Effector memory CD4-positive, alpha-beta T cell (primary cell): ENCODE results near the gene ITPRID1.

Experiments used
- DNase-seq, 3 donors: peaks; one replicate each; pipeline ENCODE4 v3.0.0-alpha.2; 2020
- H3K27ac ChIP-seq: 2 replicates; pipeline ENCODE4 v1.7.0; 2013; ENCODE audit warnings: mild to moderate bottlenecking, low read length, moderate library complexity; ENCODE audit not compliant: insufficient read depth, poor library complexity, severe bottlenecking
- H3K27me3 ChIP-seq: replicated peaks from 2 replicates; pipeline ENCODE4 v1.7.0; 2013; ENCODE audit warnings: mild to moderate bottlenecking, low read length; ENCODE audit not compliant: insufficient read depth, control insufficient read depth, poor library complexity, severe bottlenecking
- H3K36me3 ChIP-seq: 2 replicates; pipeline ENCODE4 v1.7.0; 2013; ENCODE audit warnings: mild to moderate bottlenecking, low read length, moderate library complexity; ENCODE audit not compliant: control insufficient read depth, insufficient read depth
- H3K4me1 ChIP-seq: 2 replicates; pipeline ENCODE4 v1.7.0; 2013; ENCODE audit warnings: low read length, mild to moderate bottlenecking; ENCODE audit not compliant: control insufficient read depth, insufficient read depth, poor library complexity, severe bottlenecking
- H3K4me3 ChIP-seq: 2 replicates; pipeline ENCODE4 v1.7.0; 2013; ENCODE audit warnings: low read length, low read depth, mild to moderate bottlenecking; ENCODE audit not compliant: insufficient read depth, poor library complexity, severe bottlenecking
- H3K9me3 ChIP-seq: 2 replicates; pipeline ENCODE4 v1.7.0; 2013; ENCODE audit warnings: mild to moderate bottlenecking, low read length, moderate library complexity; ENCODE audit not compliant: control insufficient read depth

ITPRID1 gene

DNA sequence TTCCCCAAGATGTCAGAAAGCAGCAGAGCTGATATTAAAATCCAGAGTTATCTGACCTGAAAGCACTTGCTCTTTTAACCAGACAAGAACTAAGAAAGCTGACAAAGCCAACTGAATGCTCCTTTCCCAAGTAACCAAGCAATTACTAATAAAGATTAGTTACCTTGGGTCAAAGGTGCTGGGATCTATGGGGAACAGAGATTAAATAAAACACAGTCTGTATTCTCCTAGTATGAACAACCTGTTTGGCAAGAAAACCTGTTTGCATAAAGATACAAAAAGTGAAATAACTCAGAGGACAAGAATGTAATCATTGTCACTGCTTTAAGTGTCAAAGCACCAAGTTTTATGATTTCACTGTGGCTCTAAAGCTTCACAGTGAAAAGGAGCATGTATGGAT, 35.7 kb downstream of the ITPRID1 start:
- Histone ChIP-seq H3K4me1 (no peaks in the 10 kb centered on the region), H3K4me3 (no peak overlapping the region), H3K27me3 (no peaks in the 10 kb centered on the region), H3K36me3 (no peaks in the 10 kb centered on the region), H3K9me3 (no peaks in the 10 kb centered on the region), H3K27ac (no peak overlapping the region)
- no peak for DNase-seq

DNA sequence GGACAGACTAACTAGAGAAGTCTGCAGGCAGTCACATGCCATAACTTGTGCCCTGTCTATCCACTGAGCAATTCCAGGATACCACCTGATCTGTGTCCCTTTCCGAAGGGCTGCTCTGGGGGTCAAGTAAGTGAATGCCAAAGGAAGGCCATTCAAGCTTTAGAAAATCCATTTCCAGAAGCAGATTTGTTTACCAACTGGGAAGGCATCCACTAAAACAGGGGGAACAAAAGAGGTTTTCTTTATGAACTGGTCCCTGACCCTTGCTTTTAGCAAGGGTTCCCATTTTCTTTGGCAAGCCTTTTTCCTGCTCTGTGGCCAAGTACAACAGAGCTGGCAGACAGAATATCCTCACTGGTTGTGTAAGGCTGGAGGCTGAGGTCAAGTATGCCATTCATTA, 36.5 kb downstream of the ITPRID1 start:
- no peak overlapping the region for H3K27ac ChIP-seq
- no peaks in the 10 kb centered on the region for H3K27me3 ChIP-seq
- no peaks in the 10 kb centered on the region for H3K4me1 ChIP-seq
- no peak overlapping the region for H3K4me3 ChIP-seq
- H3K9me3 ChIP-seq: no peaks in the 10 kb centered on the region
- H3K36me3 ChIP-seq: no peaks in the 10 kb centered on the region
- DNase-seq: no peak

DNA sequence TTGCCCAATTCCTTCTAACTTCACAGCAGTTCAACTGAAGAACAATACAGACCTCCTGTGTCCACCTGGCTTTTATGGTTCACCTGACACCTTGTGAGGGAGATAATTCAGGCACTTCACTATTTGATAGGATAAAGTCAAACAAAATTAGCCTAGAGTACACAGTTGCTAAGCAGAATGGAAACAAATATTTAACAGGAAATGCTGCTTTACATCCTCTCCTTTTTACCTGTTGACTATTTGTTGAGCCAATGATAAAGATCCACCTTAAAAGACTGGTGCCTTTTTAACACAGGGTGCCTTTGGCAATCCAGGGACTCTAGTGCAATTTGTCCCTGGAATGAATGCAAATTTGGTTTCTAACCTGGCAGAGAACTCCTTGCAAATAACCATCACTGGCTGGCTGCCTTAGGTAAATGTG, 39.8 kb downstream of the ITPRID1 start:
- H3K27ac ChIP-seq: no peak overlapping the region
- no peaks in the 10 kb centered on the region for H3K27me3 ChIP-seq
- DNase-seq: no peak
- no peak overlapping the region for H3K4me3 ChIP-seq
- H3K9me3 ChIP-seq: no peaks in the 10 kb centered on the region
- no peaks in the 10 kb centered on the region for H3K4me1 ChIP-seq
- no peaks in the 10 kb centered on the region for H3K36me3 ChIP-seq

DNA sequence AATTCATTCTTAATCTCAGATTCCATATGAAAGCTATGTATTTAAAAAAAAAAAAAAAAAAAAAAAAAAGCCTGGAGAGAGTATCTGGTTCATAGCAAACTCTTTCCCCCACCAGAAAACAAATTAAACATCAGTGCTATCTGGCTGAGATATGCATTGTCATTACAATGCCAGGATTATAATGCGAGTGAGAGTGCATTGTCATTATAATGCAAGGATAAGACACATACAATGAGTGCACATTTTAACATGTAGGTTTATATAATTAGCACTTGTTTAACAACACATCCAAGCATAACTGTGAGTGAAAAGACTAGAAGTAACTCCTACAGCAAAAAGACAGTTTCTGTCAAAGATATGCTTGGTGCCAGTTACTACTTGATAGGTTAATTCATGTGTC, 48.1 kb downstream of the ITPRID1 start:
- no peaks in the 10 kb centered on the region for H3K9me3 ChIP-seq
- H3K4me3 ChIP-seq: no peak overlapping the region
- no peaks in the 10 kb centered on the region for H3K4me1 ChIP-seq
- H3K36me3 ChIP-seq: no peaks in the 10 kb centered on the region
- no peaks in the 10 kb centered on the region for H3K27me3 ChIP-seq
- DNase-seq: no peak
- H3K27ac ChIP-seq: no peak overlapping the region

DNA sequence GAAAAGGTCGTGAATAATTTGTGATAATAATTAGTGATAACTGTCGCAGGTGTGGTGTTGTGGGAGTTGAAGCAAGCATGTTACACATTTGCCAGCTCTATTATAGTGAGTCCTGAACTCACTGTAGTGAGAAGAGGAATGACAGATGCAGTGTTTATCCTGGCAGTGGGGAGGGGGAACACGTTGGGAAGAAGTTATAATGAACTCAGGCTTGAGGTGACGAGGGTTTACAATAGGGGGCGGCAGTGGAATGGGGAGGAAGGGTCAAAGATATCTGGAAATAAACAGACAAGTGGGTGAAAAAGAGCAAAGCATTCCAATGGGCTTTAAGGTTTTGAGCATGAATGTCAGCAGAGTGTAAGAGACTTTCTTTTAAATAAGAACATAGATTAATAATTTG, 49.6 kb downstream of the ITPRID1 start:
- DNase-seq: no peak
- Histone ChIP-seq H3K27me3 (no peaks in the 10 kb centered on the region), H3K4me1 (no peaks in the 10 kb centered on the region), H3K36me3 (no peaks in the 10 kb centered on the region), H3K27ac (no peak overlapping the region), H3K9me3 (no peaks in the 10 kb centered on the region), H3K4me3 (no peak overlapping the region)

DNA sequence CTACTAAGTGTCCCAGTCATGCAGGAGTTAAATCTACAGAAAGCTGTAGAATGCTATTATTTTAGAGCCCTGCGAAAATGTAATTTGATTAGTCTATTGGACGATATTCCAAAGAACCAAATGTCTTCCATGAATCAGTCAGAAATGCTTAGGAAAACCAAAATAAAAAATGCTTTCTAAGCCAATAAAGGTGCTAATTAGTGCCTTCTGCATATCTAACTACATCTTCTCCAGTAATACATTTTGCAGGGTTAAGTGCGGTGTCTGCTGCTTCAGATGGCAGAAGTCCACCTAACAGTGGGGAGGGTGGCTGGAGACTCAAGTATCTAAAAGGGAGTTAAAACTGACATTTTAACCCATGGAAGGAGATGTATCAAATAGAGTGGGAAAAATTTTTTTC, 50.1 kb downstream of the ITPRID1 start:
- H3K27me3 ChIP-seq: no peaks in the 10 kb centered on the region
- no peaks in the 10 kb centered on the region for H3K4me1 ChIP-seq
- no peak overlapping the region for H3K4me3 ChIP-seq
- H3K9me3 ChIP-seq: no peaks in the 10 kb centered on the region
- H3K27ac ChIP-seq: no peak overlapping the region
- no peak for DNase-seq
- no peaks in the 10 kb centered on the region for H3K36me3 ChIP-seq

DNA sequence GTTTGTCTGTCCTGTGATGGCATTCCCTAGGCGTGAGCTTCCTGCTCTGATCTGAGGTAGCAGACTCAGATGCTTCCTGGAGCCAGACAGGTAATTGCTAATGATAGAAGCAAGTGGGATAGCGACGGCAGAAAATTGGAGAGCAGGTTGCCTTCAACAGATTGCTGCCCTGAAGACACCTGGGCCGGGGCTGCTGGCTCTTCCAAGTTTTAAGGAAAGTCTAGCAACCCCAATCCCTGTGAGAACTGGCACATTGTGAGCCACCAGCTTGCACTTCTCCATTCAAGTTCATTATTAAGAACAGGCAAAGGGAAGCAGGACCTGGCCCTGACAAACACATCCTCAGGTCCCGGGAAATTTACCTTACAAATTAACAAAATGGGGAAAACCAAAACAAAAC, 50.8 kb downstream of the ITPRID1 start:
- no peaks in the 10 kb centered on the region for H3K9me3 ChIP-seq
- H3K4me3 ChIP-seq: no peak overlapping the region
- no peaks in the 10 kb centered on the region for H3K36me3 ChIP-seq
- H3K27me3 ChIP-seq: no peaks in the 10 kb centered on the region
- no peaks in the 10 kb centered on the region for H3K4me1 ChIP-seq
- no peak overlapping the region for H3K27ac ChIP-seq
- no peak for DNase-seq

DNA sequence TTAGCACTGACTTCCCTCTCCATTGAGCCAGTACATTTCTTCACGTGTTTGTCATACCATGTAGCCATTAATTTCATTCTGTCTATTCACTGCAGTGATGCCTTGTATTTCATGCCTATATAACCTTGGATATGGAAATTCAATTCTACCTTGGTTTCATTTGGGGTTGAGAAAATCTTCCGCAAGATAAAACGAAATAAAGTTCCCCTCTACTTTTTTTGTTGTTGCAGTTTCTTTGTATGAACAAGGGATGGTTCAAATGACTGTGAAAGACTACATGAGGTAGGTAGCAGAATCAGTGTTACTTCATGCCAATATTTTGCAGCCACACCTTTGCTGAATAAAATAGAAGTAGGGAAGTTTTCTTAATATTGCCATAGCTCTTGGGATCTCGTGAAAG, 55.6 kb downstream of the ITPRID1 start:
- H3K36me3 ChIP-seq: no peaks in the 10 kb centered on the region
- no peak overlapping the region for H3K27ac ChIP-seq
- H3K4me1 ChIP-seq: no peaks in the 10 kb centered on the region
- no peaks in the 10 kb centered on the region for H3K9me3 ChIP-seq
- no peaks in the 10 kb centered on the region for H3K27me3 ChIP-seq
- DNase-seq: no peak
- no peak overlapping the region for H3K4me3 ChIP-seq

DNA sequence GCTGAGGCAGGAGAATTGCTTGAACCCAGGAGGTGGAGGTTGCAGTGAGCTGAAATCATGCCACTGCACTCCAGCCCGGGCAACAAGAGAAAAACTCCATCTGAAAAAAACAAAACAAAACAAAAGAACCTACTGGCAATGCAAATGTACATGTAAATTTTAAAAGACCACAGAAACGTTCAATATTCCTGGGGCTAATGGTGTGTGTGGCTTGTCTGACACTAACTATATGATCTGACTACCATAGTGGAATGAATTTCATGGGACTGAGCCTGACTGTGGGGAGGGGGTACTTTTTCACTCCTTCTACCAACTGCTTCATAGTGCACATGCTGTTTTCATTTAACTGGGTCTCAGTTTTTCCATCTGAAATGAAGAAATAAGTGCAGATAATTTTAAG, 69.6 kb downstream of the ITPRID1 start:
- Histone ChIP-seq H3K9me3 (no peaks in the 10 kb centered on the region), H3K4me1 (no peaks in the 10 kb centered on the region), H3K36me3 (no peaks in the 10 kb centered on the region), H3K27me3 (no peaks in the 10 kb centered on the region), H3K4me3 (no peak overlapping the region), H3K27ac (no peak overlapping the region)
- DNase-seq: no peak

DNA sequence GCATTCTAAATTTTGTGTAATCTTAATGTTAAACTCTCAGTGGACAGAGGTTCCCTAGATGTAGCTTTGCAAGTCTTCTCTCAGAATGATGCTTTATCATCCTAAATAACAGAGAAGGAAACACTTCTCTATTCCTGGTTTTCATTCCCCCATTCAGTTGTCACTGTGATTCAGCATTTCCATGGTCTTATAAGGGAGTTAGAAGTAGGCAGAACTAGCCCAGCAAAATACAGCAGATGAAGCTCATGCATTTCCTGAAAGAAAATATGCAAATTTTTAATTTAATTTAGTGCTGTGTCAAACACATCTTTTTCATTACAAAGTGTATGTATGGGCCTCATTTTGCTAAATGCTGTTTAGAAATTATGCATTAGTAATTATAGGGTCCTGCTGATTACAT, 70.1 kb downstream of the ITPRID1 start:
- Histone ChIP-seq H3K27me3 (no peaks in the 10 kb centered on the region), H3K9me3 (no peaks in the 10 kb centered on the region), H3K36me3 (no peaks in the 10 kb centered on the region), H3K4me1 (no peaks in the 10 kb centered on the region), H3K4me3 (no peak overlapping the region), H3K27ac (no peak overlapping the region)
- no peak for DNase-seq

DNA sequence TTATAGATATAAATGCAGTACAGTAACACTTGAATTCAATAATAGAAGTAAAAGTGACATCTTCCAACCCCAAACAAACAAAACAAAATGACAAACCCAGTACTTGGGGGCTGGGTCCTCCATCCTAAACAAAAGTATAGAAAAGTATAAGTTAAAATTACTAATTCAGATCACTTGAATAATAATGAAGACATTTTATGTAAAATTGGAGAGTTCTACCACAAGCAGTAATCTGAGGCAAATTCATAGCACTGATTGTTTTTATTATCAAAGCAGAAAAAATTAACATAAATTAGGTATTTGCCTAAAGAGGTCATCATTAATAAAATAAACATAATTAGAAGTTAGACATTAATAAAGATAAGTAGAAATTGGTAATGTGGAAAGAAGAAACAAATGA, 81.5 kb downstream of the ITPRID1 start:
- no peak overlapping the region for H3K4me3 ChIP-seq

More for the DNA sequence above, 81.5 kb downstream of the ITPRID1 start:
- Histone ChIP-seq H3K27ac (no peak overlapping the region), H3K36me3 (no peaks in the 10 kb centered on the region), H3K4me1 (no peaks in the 10 kb centered on the region), H3K27me3 (no peaks in the 10 kb centered on the region), H3K9me3 (peaks cover 2% of the 10 kb centered on the region)
- DNase-seq: no peak
